ENCODE results near the gene DAND5. TPM values are rescaled to one million over a fixed set of nuclear protein-coding genes. Genes with fewer than 3 reads are reported as not detected.
A peak's percentile ranks its signal among the peaks of the same experiment; 100 is the strongest.

The DAND5 gene
- total RNA-seq, 1 donor from 2014 or later, result 0.32 TPM

GRCh38 chr19:12994701-12995595, 25.6 kb downstream of the DAND5 start, which contains the start of gene NFIX:
Gene NFIX, plus strand, starts transcription at chr19:12995475. Its CDS starts 363 bp downstream, at chr19:12995838.
- peaks cover 26% of the 10 kb centered on the region for H3K4me1 ChIP-seq
- peaks cover 8% of the 10 kb centered on the region for H3K36me3 ChIP-seq
- peak; percentile 78 for DNase-seq
- TF ChIP-seq CTCF (IDR thresholded peaks at IDR 0.05), result no peak
- intact Hi-C loops (cut with DNase I), result no loop called here
- peak; percentile 47 to 62 for ATAC-seq
- H3K27me3 ChIP-seq (ENCODE audit: low read depth), result no peaks in the 10 kb centered on the region
- peak within 1 kb of the TSS; percentile 83 for H3K4me3 ChIP-seq
- H3K9me3 ChIP-seq, result no peaks in the 10 kb centered on the region
- H3K27ac ChIP-seq, result peak within 1 kb of the TSS; percentile 89

- H3K4me3 ChIP-seq, result peak overlapping the region; percentile 83
- no peak for TF ChIP-seq CTCF (IDR thresholded peaks at IDR 0.05)
Measured at GRCh38 chr19:12995596-12996405, 26.4 kb downstream of the DAND5 start.

GRCh38 chr19:12996406-12997094, 27.2 kb downstream of the DAND5 start:
- Histone ChIP-seq H3K9me3 (no peaks in the 10 kb centered on the region), H3K27ac (peak overlapping the region; percentile 89), H3K4me1 (peaks cover 41% of the 10 kb centered on the region), H3K36me3 (peaks cover 8% of the 10 kb centered on the region), H3K27me3 (ENCODE audit: low read depth) (no peaks in the 10 kb centered on the region), H3K4me3 (peak overlapping the region; percentile 83)
- peak; percentile 59 to 71 for ATAC-seq
- DNase-seq, result no peak
- intact Hi-C loops (cut with DNase I), result no loop called here
- TF ChIP-seq CTCF (IDR thresholded peaks at IDR 0.05), result peak; percentile 15

More at GRCh38 chr19:12995596-12996405, 26.4 kb downstream of the DAND5 start:
- Histone ChIP-seq H3K27ac (peak overlapping the region; percentile 89), H3K9me3 (no peaks in the 10 kb centered on the region), H3K27me3 (ENCODE audit: low read depth) (no peaks in the 10 kb centered on the region), H3K4me1 (peaks cover 33% of the 10 kb centered on the region), H3K36me3 (peaks cover 8% of the 10 kb centered on the region)
- intact Hi-C loops (cut with DNase I), result no loop called here
- peak; percentile 36 to 41 for ATAC-seq
- no peak for DNase-seq

GRCh38 chr19:12997179-12997966, 28.0 kb downstream of the DAND5 start:
- Histone ChIP-seq H3K4me3 (peak overlapping the region; percentile 83), H3K27ac (peak overlapping the region; percentile 89), H3K9me3 (no peaks in the 10 kb centered on the region), H3K4me1 (peaks cover 46% of the 10 kb centered on the region), H3K27me3 (ENCODE audit: low read depth) (no peaks in the 10 kb centered on the region), H3K36me3 (peaks cover 8% of the 10 kb centered on the region)
- ATAC-seq (no peak), DNase-seq (no peak)
- intact Hi-C loops (cut with DNase I), result no loop called here
- no peak for TF ChIP-seq CTCF (IDR thresholded peaks at IDR 0.05)

All from lower lobe of right lung (tissue), 2 donors.